Frontal cortex (tissue), 4 donors: Measurements from ENCODE around the gene ALDH16A1. TPM values are rescaled to one million over a fixed set of nuclear protein-coding genes. Genes with fewer than 3 reads are reported as not detected.

ENCODE experiments used
- DNase-seq, 2 donors: peaks; one replicate each; pipeline ENCODE4 v3.0.0; 2012; ENCODE audit warnings: low spot score in 2 of 2
- FAIRE-seq: peaks from 2 replicates; lab custom pipeline; 2012; peaks lifted over from hg19 to GRCh38; lab: Jason Lieb, UNC
- total RNA-seq: library from RNA; depleted of rRNA; stranded (reverse); fragments of >200 nt; gene quantifications from one replicate; pipeline ENCODE4 v1.2.3, GENCODE V29; 2014
- donor health status: control.
- donor health status: control.
- donor health status: control.

The ALDH16A1 gene
- total RNA-seq, 1 donor from 2014 or later: 11.8 TPM

DNA sequence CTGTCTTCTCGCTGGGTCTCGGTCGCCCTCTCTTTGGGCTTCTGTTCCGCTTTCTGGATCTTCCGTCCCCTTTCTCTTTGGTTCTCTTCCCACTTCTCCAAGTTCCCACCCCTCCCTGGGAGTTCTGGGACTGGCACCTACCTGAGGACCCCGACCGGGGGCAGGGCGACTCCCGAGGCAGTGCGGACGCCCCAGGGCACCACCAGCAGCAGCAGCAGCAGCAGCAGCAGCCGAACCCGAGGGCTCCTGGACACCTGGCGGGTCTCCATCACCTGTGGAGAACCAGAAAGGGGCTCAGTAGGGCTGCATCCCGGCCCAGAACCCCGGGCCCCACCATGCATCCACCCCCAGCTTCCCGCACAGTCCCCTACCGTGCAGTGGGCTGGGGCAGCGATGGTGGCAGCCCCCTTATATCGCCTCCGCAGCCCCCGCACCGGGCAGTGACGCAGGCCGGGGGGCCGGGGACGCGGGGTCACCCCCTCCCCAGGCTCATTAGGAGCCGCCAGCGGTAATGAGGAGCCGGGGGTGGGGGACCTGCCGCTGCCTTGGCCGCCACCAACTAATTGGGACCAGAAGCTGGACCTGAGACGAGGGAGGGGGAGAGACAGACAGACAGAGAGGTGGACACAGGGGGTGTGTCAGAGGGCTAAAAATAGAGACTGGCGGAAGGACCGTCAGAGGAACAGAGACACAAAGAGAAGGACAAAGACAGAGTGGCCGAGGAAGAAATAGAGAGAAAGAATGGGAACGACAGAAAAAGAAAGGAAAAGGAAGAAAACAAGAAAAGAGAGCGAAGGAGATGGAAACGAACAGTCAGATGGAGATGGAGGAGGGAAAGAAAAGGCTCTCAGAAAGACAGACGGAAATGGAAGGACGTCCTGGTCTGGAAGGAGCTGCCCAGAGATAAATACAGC is 29.7 kb upstream of the ALDH16A1 start, which contains the start of gene PTH2:
Gene PTH2 (minus strand): TSS at position 371 of the 914 bp plus-strand sequence. CDS start 102 bp downstream, at position 269.
- no peak for FAIRE-seq
- no peak for DNase-seq

DNA sequence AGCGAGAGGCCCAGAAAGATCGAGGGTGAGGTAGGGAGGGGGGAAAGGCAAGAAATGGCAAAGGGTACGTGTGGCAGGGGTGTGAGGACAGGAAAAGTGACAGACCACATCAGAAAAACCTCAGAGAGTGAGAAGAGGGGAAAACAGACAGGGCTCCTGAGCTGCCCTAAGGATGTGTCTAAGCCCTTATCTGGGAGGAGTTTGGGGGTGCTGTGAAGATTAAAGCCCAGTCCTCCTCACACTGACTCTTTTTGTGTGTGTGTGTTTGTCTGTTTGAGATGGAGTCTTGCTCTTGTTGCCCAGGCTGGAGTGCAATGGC is 29.1 kb upstream of the ALDH16A1 start:
- FAIRE-seq (no peak), DNase-seq (no peak)

DNA sequence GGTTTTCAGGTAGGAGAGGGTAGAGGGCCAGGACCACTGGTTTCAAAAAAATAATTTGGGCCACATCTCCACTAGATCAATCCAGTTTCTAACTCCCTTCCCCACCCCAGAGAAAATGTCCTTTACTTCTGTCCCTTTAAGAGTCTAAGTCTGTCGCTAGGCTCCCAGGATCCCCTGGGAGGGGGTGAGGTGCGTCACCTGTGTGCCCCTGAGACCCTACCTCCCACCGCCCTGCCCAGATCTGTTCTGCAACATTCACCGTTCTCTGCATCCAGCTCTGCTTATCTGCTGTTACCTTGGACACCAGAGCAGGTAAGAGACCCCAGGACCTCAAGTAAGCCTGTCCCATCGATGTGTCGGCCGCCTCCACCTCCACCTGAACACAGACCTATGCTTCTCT is 27.8 kb upstream of the ALDH16A1 start, which contains the start of gene GFY:
Gene GFY (plus strand): TSS at position 211 of the 400 bp plus-strand sequence. CDS start 1,043 bp downstream, outside the sequence.
- no peak for DNase-seq
- no peak for FAIRE-seq

DNA sequence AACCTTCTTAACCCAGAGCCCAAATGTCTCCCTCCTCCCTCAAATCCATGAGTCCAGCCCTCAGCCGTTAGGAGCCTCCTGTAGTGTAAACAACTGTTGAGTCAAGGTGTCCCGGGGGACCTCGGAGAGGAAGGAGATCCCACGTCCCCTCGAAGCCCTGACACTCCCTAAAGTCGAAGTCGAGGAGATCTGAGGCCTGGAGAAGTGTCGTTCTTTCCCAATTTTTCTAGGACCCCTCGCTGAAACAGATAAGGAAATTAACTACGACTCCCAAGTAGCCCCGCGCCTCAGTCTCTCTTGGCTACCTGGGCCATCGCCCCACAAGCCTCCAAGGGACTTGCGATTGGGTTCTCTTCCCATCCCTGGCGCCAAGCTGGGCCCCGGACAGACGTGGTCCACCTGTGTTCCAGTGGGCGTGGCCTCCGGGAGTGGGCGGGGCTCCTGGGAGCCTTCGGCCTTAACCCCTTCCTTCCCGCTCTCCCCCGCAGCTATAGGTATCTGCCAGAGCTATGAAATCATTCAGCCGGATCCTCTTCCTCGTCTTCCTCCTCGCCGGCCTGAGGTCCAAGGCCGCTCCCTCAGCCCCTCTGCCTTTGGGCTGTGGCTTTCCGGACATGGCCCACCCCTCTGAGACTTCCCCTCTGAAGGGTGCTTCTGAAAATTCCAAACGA is 27.0 kb upstream of the ALDH16A1 start:
- FAIRE-seq: no peak
- DNase-seq: no peak

DNA sequence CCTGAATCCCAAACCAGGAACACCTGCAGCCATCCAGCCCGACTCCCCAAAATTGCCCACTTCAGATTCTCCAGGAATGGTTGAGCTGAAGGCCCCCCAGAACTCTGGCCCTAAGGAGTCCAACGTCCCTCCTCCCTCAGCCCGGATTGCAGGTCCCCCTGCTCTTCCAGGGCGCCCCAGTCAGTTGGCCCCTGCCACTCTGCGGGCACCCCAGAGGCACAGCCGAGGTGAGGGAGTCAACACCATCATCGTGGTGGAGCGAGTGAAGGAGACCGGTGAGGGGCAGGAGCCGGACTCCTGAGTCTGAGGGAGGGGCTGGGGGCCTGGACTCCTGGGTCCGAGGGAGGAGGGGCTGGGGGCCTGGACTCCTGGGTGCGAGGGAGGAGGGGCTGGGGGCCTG is 25.7 kb upstream of the ALDH16A1 start:
- FAIRE-seq (no peak), DNase-seq (no peak)

DNA sequence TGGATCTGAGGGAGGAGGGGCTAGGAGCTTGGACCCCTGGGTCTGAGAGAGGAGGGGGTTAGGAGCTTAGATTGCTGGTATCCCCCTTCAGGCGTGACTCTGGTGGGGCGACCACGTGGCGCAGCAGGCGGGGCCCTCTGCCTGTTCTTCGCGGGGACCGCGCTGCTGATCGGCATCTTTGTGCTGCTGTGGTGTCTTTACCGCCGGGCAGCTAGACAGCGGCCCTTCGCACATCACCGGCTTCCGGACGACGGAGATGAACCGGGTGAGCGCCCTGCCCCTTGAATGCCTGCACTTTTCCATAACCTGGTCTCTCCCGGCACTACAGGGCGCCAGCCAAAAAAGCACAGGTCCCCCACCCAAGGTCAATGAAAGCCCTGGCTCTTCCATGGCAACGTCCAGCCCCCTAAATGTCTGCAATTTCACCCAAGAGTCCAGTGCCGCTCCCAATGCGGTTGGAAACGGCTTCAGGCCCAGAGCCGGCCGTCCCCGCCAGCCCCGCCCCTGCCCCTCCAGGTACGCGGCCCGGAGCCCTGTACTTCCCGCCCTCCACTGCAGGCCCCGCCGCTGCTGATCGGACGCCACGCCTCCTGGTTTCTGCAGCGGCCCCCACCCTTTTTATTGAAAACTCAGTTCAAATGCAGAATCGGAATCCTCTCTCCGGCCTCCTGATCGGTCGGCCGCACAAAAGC is 25.0 kb upstream of the ALDH16A1 start:
- no peak for DNase-seq
- FAIRE-seq: no peak

DNA sequence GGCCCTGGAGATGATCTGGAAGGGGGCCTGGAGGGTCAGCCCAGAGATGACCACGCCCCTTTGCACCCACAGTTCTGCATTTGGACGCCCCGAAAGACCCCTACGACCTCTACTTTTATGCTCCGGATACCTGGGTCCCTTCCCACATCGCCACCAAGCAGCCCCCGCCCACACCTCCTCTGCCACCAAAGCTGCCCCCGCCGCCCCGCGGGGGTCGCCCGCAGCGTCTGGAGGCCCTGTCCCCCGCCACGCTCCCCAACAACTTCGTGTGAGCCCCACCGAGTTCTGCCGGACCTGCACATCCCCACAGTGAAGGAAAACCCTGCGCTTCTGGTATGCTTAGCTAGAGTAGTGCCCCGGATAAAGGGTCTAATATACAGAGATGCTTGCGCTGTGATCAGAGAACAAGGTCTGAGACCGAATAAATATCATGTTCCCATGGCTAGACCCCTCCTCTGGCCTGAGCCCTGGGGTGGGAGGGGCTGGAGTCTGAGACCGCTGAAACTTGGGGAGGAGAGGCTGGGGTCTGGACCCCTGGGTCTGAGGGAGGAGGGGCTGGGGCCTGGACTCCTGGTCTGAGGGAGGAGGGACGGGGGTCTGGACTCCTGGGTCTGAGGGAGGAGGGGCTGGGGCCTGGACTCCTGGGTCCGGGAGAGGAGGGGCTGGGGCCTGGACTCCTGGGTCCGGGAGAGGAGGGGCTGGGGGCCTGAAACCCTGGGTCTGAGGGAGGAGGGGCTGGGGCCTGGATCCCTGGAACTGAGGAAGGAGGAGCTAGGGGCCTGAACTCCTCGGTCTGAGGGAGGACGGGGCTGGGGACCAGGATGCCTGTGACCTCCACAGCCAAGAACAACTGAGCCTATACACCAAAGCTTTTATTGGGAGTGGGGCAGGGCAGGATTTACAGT is 24.2 kb upstream of the ALDH16A1 start:
- DNase-seq (no peak), FAIRE-seq (no peak)

DNA sequence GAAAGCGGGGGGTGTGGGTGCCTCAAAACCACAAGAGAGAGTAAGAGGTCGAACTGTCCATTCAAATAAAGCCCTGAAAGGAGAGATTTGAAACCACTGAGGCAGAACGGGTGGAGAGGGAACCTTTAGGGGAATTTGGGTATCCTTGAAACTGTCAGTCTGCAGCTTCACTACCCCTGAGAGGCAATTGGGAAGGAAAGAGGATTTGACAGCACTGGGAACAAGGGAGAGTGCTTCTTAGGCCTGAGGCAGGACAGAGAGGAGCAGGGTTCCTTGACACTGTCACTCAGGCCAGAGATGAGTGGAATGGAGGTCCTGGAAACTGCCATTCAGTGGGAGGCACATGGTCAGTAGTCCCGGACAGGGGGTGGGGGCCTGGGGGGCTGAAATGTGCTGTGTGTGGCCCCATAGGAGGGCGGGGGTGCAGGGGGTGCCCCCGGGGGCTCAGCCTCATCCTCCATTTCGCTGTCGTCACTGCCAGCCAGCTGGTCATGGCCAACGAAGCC is 22.8 kb upstream of the ALDH16A1 start:
- FAIRE-seq (no peak), DNase-seq (no peak)

DNA sequence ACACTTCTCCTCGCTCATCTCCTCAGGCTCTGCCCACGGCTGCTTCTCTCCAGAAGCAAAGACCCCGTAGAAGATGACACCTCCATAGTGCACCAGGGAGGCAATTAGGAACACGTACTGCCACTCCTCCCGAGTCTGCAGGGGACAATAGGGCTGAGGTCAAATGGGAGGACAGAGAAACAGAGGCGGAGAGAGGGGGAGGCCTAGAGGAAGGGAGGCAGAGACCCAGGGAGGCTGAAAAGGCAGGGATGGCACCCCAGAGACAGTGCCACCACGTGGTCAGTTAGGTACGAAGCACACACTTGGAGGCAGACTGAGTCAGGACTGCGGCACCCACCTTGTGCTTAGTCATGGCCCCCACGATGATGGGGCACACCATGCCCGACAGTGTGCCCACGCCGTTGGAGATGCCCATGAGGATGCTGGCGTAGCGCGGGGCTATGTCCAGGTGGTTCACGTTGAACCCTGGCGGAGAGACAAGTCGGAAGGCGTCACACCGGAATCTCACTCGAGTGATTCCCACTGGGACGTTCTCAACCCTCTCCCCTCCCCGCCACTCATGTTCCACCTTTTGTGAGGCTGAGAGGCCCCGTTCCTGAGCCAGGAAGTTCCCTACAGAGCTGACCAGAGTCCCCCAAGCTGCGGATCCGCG is 22.2 kb upstream of the ALDH16A1 start:
- DNase-seq: no peak

DNA sequence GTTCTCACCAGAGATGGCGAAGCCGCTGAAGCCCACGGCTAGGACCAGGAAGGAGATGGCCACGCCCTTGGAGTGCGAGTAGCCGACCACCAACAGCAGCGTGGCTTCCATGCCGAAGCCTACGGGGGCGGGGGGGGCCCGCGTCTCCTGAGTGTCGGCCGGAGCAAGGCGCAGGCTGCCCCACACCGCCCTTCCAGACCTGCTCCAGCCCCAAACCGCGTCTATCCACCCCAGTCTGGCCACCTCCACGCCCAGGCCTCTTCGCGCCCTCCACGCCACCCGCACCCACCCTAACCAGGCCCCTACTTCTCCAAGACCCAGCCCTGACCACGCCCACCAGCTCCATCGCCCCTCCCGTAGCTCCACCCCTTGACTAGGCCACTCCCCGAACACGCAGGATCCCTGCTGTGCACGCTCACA is 21.7 kb upstream of the ALDH16A1 start:
- no peak for FAIRE-seq

More for the DNA sequence above, 22.2 kb upstream of the ALDH16A1 start:
- no peak for FAIRE-seq

DNA sequence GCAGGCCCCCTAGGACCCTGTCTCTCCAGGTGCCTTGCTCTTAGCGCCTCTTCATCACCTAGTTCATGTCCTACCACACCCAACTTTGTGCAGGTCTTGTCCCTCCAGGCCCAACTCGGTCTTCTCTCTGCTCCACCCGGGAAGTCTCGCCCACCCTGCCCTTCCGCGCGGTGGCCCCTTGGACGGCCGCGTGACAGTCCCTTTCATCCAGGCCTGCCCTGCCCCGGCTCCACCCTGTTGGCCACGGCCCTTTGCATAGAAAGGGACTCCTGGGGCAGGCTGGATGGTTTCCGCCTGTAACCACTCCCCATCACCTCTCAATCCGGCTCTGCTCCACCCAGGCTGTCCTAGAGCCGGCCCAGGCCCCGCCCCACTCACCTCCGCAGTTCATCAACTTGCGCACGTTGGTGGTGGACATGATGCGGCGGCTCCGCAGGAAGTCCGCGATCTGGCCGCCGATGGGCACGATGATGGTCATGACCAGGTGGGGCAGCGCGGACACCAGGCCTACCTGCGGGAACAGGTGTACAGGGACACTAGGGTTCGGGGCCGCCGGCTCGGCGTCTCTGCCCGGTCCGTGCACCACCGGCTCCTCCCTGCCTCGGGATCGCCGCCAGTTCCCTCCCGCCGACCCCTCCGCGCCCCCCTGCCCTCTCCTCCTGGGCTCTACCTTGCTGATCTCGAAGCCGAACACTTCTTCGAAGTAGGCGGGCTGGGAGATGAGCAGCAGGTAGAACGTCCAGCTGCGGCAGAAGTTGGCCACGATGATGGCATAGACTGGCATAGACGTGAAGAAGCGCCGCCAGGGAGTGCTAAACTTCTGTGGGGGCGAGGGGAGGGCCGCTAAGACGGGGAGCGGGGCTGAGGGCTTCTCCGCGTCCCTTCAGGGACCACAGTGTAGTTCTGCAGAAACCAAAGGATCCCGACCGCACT is 20.6 kb upstream of the ALDH16A1 start:
- DNase-seq (no peak), FAIRE-seq (no peak)

More for the DNA sequence above, 21.7 kb upstream of the ALDH16A1 start:
- no peak for DNase-seq

DNA sequence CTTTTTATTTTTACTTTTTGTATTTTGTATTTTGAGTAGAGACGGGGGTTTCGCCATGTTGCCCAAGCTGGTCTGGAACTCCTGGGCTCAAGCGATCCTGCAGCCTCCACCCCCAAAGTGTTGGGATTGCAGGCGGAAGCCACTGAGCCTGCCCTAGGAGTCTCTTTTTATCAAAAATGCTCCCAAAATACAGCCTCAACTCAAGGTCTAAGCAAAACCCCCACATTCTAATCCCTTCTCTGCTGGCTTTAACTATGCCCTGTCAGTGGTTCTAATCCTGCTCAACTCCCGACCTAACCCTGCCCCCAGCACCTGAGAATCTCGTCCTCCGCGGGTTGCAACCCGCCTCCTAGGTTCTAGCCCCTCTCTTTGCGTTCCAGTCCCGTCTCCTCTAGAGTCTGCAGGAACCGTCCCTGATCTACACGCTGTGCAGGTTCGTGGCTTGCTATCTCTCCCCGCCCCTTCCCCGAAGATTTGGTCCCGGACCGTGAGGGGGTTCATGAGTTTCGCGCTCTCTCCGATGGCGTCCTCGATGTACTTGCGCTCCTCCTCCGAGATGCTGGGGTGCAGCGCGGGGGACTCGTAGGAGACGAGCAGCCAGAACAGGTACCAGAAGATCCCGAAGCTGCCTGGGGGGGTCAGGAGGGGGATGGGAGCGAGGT is 19.7 kb upstream of the ALDH16A1 start:
- DNase-seq (no peak), FAIRE-seq (no peak)

DNA sequence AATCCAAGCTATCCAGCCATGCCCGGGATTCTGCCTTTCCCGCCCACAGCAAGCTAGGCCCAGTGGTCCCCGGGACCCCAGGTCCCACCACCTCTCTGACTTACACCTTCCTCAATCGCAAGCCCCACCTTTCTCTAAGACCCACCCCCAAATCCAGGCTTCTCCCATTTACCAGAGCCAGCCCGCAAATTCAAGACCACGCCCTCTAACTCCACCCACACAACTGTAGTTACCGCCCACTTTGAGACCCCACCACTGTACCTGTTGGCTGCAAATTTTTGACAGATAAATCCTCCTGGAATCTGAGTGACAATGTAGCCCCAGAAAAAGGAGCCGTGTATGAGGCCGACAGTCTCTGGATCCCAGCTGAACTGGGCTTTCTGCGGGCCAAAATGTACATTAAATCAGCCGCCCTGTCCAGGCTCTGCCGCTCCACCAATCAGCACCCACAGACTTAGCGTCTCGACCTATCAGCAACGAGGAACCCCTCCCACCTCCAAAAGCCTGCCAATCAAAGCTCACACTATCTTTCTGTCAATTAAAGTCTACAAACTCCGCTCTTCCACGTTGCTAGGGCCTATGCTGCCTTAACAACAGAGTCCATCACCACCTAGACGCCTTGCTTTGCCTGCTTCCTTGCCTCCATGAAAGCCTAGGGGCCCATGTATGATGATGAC is 18.0 kb upstream of the ALDH16A1 start:
- FAIRE-seq (no peak), DNase-seq (no peak)

DNA sequence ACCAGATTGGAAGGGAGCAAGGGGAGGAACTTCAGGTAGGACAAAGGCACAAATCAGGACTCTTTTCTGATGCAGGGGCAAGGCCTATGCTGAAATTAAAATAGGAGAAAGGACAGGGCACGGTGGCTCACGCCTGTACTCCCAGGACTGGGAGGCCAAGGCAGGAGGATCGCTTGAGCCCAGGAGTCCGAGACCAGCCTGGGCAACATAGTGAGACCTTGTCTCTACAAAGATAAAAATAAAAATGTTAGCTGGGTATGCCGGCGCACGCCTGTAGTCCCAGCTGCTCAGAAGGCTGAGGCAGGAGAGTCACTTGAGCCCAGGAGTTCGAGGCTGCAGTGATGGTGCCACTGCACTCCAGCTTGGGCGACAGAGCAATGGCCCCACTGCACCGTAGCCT is 17.4 kb upstream of the ALDH16A1 start:
- DNase-seq: no peak
- FAIRE-seq: no peak

DNA sequence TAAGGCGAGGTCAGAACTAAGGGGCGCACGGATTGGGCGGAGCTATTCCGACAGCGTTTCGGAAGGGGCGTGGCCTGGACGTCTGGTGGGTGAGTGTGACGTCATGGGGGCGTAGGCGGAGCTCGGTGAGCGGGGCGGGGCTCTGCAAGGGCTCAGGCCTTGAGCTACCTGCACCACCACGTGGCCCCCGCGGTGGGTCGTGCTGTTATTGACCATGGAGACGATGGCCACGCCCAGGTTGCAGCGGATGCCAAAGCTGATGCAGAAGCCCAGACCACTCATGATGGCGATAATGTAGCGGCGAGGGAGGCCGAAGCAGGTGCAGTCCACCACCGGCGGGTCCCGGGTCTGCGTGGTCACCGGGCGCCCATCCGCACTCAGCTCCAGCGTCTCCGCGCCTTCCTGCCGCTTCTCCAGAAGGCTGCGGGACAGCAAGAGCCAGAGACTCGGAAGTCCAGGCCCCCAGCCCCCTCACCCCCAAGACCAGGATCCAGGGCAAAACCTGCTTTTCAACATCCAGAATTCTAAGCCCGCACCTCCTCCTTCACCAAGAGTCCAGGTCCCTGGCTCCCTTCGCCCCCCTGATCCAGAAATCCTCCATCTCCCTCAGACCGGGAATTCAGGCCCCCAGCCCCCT is 16.5 kb upstream of the ALDH16A1 start:
- DNase-seq (no peak), FAIRE-seq (no peak)

DNA sequence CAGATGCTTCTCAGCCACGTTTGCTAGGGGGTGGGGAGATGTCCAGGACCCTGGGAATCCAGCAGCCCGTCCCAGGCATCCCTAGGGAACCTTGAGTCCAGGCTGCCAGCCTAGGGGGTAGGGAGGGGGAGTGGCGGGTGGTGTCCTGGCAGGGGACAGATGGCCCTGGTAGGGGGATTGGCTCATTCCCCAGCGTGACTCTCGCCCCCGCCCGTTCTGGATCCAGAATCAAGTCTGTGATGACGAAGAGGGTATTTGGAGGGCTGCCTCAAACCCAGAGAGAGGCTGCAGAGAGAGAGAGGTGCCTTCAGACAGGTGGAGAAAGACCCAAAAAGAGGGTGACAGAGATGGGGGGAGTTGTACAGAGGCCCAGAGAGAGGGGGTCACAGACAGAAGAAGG is 15.8 kb upstream of the ALDH16A1 start:
- DNase-seq (no peak), FAIRE-seq (no peak)
